CD4-positive, alpha-beta T cell (primary cell): ENCODE measurements around the gene RABGEF1. TPM values are rescaled to one million over a fixed set of nuclear protein-coding genes. Genes with fewer than 3 reads are reported as not detected.

Experiments used
- ATAC-seq: fragments of 200-7000 bp; cut with Tn5 transposase; one replicate; pipeline ENCODE4 v1.10.0; 2022; ENCODE audit warnings: mild to moderate bottlenecking; ENCODE audit not compliant: poor library complexity
- CTCF ChIA-PET: fragments of 350-600 bp; sonication (Branson Sonifier 250); formaldehyde crosslinking; loops from one replicate; lab custom pipeline; 2021; ENCODE audit warnings: antibody characterized with exemption, inconsistent platforms; lab: Charles Lee
- POLR2A ChIA-PET: fragments of 350-600 bp; sonication (Branson Sonifier 250); formaldehyde crosslinking; loops from one replicate; lab custom pipeline; 2021; ENCODE audit warnings: antibody characterized with exemption, inconsistent platforms; lab: Charles Lee
- DNase-seq, 14 experiments: peaks; one replicate each; pipeline ENCODE4 v3.0.0-alpha.2; 2013 to 2020; ENCODE audit warnings: mixed read lengths in 2 of 14
- H3K27ac ChIP-seq, 2 donors: one replicate each; pipeline versions ENCODE4 v1.5.1 to v1.7.0; 2013; ENCODE audit warnings: low read length in 2 of 2, low read depth in 1 of 2, mild to moderate bottlenecking in 1 of 2
- H3K27me3 ChIP-seq, 2 experiments: 1 replicate in 1 of 2; 2 replicates in 1 of 2; pipeline versions ENCODE4 v1.6.1 to v1.7.0; 2013; ENCODE audit warnings: low read length in 2 of 2, control low read depth in 1 of 2, mild to moderate bottlenecking in 1 of 2, moderate library complexity in 1 of 2; ENCODE audit not compliant: insufficient read depth in 2 of 2, control insufficient read depth in 1 of 2
- H3K36me3 ChIP-seq: one replicate; pipeline ENCODE4 v1.6.1; 2013; ENCODE audit warnings: low read length, control low read depth; ENCODE audit not compliant: insufficient read depth
- H3K4me1 ChIP-seq: one replicate; pipeline ENCODE4 v1.6.1; 2013; ENCODE audit warnings: low read length, control low read depth; ENCODE audit not compliant: insufficient read depth
- H3K4me3 ChIP-seq: one replicate; pipeline ENCODE4 v1.5.1; 2013; ENCODE audit warnings: mild to moderate bottlenecking, low read length, moderate library complexity
- H3K9me3 ChIP-seq, 2 experiments: 1 replicate in 1 of 2; 2 replicates in 1 of 2; pipeline versions ENCODE4 v1.6.1 to v1.7.0; 2013; ENCODE audit warnings: low read length in 2 of 2, mild to moderate bottlenecking in 2 of 2, control low read depth in 1 of 2, moderate library complexity in 1 of 2; ENCODE audit not compliant: control insufficient read depth in 1 of 2, insufficient read depth in 1 of 2
- H3K27ac Mint-ChIP-seq: one replicate; pipeline ENCODE4 v1.8.0; 2020; ENCODE audit warnings: mixed read lengths
- H3K27me3 Mint-ChIP-seq: one replicate; pipeline ENCODE4 v1.8.0; 2021; ENCODE audit warnings: mixed read lengths
- H3K36me3 Mint-ChIP-seq: one replicate; pipeline ENCODE4 v1.8.0; 2021; ENCODE audit warnings: low read depth, mixed read lengths
- H3K4me1 Mint-ChIP-seq: one replicate; pipeline ENCODE4 v1.8.0; 2021; ENCODE audit warnings: low read depth, mixed read lengths
- H3K4me3 Mint-ChIP-seq: one replicate; pipeline ENCODE4 v1.8.0; 2020; ENCODE audit warnings: mild to moderate bottlenecking, mixed read lengths
- H3K9me3 Mint-ChIP-seq: one replicate; pipeline ENCODE4 v1.8.0; 2020; ENCODE audit warnings: mixed read lengths
- CTCF ChIP-seq: fragments of 200-600 bp; IDR thresholded peaks from one replicate; pipeline ENCODE4 v1.8.0; 2022; ENCODE audit warnings: antibody characterized with exemption, mild to moderate bottlenecking
- intact Hi-C, 2 experiments: fragments of 100-400 bp; cut with DNase I in 1 of 2; cut with micrococcal nuclease in 1 of 2; formaldehyde crosslinking; loops; one replicate each; pipeline versions ENCODE4 v1.15.1 to v1.9.0; 2023 to 2025; cut with DNase I, micrococcal nuclease
- total RNA-seq, 174 experiments: library from RNA in 2 of 174; stranded (reverse) in 2 of 174; gene quantifications; one replicate each; pipeline ENCODE4 v1.2.3 and lab custom pipeline; 2021 to 2026

The RABGEF1 gene
- total RNA-seq, 2 experiments from 2014 or later, result 18.9 to 20.1 TPM

DNA sequence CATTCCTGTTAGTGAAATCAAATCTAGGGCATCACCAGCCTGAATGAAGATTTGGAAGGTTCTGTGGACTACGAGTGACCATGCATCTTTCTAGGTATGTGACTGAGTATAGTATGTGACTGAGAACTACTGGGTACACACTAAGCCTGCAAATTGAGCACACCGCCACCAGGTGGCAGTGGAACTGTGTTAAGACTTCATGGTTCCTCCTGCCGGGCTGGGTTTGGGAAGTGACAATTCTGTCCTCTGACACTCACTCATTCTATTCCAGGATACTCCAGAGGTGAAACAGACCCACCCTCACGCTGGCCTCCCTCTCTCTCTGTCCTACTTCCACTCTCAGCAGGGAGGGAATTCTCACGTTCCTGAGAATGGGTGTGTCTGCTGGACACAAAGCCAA is 96.5 kb downstream of the RABGEF1 start:
- ATAC-seq (no peak), DNase-seq (peak in 3 of 14 experiments; percentile 36 to 55 (median 49))
- no peaks in the 10 kb centered on the region for H3K4me1 ChIP-seq
- Mint-ChIP-seq H3K4me1 (no peaks in the 10 kb centered on the region), H3K27me3 (no peaks in the 10 kb centered on the region), H3K27ac (no peak overlapping the region), H3K36me3 (no peaks in the 10 kb centered on the region), H3K9me3 (no peaks in the 10 kb centered on the region), H3K4me3 (no peak overlapping the region)
- ChIA-PET POLR2A (no interaction called here), CTCF (no interaction called here)
- no peak overlapping the region for H3K27ac ChIP-seq
- no peak for TF ChIP-seq CTCF
- no peaks in the 10 kb centered on the region for H3K36me3 ChIP-seq
- peaks cover 0 to 9% of the 10 kb centered on the region in 2 experiments for H3K9me3 ChIP-seq
- H3K27me3 ChIP-seq, result no peaks in the 10 kb centered on the region
- intact Hi-C loops, result no loop called here
- H3K4me3 ChIP-seq, result no peak overlapping the region

DNA sequence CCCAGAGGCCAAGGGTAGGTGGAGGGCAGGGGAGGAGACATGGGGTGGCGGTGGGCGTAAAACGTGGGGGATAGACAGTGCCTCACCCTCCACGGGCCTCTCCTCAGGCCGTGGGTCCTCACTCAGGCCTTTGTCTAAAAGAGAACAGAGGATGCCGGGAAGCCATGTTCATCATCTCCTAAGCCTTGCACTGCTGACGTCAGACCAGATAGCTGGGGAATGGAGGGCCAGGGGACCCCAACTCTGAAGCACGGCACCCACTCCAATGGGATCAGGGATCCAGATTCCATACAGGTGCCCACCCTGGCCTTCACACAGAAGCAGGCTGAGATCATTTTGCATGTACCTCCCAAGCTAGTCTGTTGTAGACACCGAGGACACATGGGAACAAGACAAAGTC is 97.1 kb downstream of the RABGEF1 start:
- no peak overlapping the region for H3K27ac Mint-ChIP-seq
- no peak overlapping the region for H3K4me3 Mint-ChIP-seq
- no peak for DNase-seq
- Histone ChIP-seq H3K27me3 (no peaks in the 10 kb centered on the region), H3K9me3 (peaks cover 0 to 9% of the 10 kb centered on the region in 2 experiments), H3K36me3 (no peaks in the 10 kb centered on the region), H3K4me1 (no peaks in the 10 kb centered on the region), H3K4me3 (no peak overlapping the region), H3K27ac (no peak overlapping the region)
- H3K9me3 Mint-ChIP-seq, result no peaks in the 10 kb centered on the region
- ChIA-PET CTCF (no interaction called here), POLR2A (no interaction called here)
- no peaks in the 10 kb centered on the region for H3K4me1 Mint-ChIP-seq
- H3K27me3 Mint-ChIP-seq, result no peaks in the 10 kb centered on the region
- intact Hi-C loops, result no loop called here
- ATAC-seq, result no peak
- no peak for TF ChIP-seq CTCF
- H3K36me3 Mint-ChIP-seq, result no peaks in the 10 kb centered on the region

- intact Hi-C loops, result loop anchor here (5.0 to 10.0 kb wide), 5 partner anchors 98 to 465 kb away; partner anchors contain the start of genes RABGEF1 (in 1 of the 2), SBDS (in 1 of the 2) and TYW1 (in 1 of the 2)
These were observed 99.3 kb downstream of the RABGEF1 start for GRCh38 chr7:66839814-66840213.

More at GRCh38 chr7:66839814-66840213, 99.3 kb downstream of the RABGEF1 start:
- ChIA-PET CTCF (no interaction called here), POLR2A (no interaction called here)
- Histone ChIP-seq H3K36me3 (no peaks in the 10 kb centered on the region), H3K4me3 (no peak overlapping the region), H3K27ac (no peak overlapping the region), H3K9me3 (peaks cover 0 to 9% of the 10 kb centered on the region in 2 experiments), H3K27me3 (no peaks in the 10 kb centered on the region), H3K4me1 (peaks cover 10% of the 10 kb centered on the region)
- no peak overlapping the region for H3K27ac Mint-ChIP-seq
- peaks cover 2% of the 10 kb centered on the region for H3K27me3 Mint-ChIP-seq
- no peaks in the 10 kb centered on the region for H3K9me3 Mint-ChIP-seq
- TF ChIP-seq CTCF, result no peak
- ATAC-seq, result no peak
- no peak overlapping the region for H3K4me3 Mint-ChIP-seq
- no peak for DNase-seq
- H3K4me1 Mint-ChIP-seq, result peaks cover 14% of the 10 kb centered on the region
- peaks cover 4% of the 10 kb centered on the region for H3K36me3 Mint-ChIP-seq
